Stimulated activated CD8-positive, alpha-beta memory T cell treated with anti-CD3 and anti-CD28 coated beads, Interleukin-4, amount 100 ng/mL, for 1 hour (primary cell): ENCODE data around the gene CCDC50.

Experiments used
- DNase-seq, 2 donors: peaks; one replicate each; pipeline ENCODE4 v3.0.0-alpha.2; 2020; ENCODE audit warnings: low read depth in 2 of 2, low spot score in 1 of 2

CCDC50 gene

GRCh38 chr3:191376516-191377141, 47.4 kb downstream of the CCDC50 start:
- DNase-seq = no peak

- DNase-seq = no peak
Observed at GRCh38 chr3:191378142-191378812, 49.1 kb downstream of the CCDC50 start.

GRCh38 chr3:191379446-191379845, 50.3 kb downstream of the CCDC50 start:
- no peak for DNase-seq

GRCh38 chr3:191380001-191380400, 50.8 kb downstream of the CCDC50 start:
- DNase-seq = no peak

GRCh38 chr3:191381303-191381702, 52.1 kb downstream of the CCDC50 start:
- no peak for DNase-seq

GRCh38 chr3:191382661-191383060, 53.5 kb downstream of the CCDC50 start:
- no peak for DNase-seq

- no peak for DNase-seq
Observed at GRCh38 chr3:191383124-191383523, 53.9 kb downstream of the CCDC50 start.

- DNase-seq = no peak
Observed at GRCh38 chr3:191385101-191385500, 55.9 kb downstream of the CCDC50 start.

- no peak for DNase-seq
Observed at GRCh38 chr3:191387441-191388077, 58.4 kb downstream of the CCDC50 start.

GRCh38 chr3:191388823-191389222, 59.6 kb downstream of the CCDC50 start:
- DNase-seq = no peak

GRCh38 chr3:191390580-191390979, 61.4 kb downstream of the CCDC50 start:
- no peak for DNase-seq

GRCh38 chr3:191391861-191392808, 62.9 kb downstream of the CCDC50 start:
- DNase-seq = no peak

- DNase-seq = no peak
Observed at GRCh38 chr3:191393146-191393545, 64.0 kb downstream of the CCDC50 start.

- DNase-seq = no peak
Observed at GRCh38 chr3:191397771-191398170, 68.6 kb downstream of the CCDC50 start.

- no peak for DNase-seq
Observed at GRCh38 chr3:191398607-191399006, 69.4 kb downstream of the CCDC50 start.

- DNase-seq = no peak
Observed at GRCh38 chr3:191399918-191400317, 70.7 kb downstream of the CCDC50 start.

- no peak for DNase-seq
Observed at GRCh38 chr3:191401775-191402357, 72.7 kb downstream of the CCDC50 start.

- no peak for DNase-seq
Observed at GRCh38 chr3:191409791-191410359, 80.7 kb downstream of the CCDC50 start.

GRCh38 chr3:191412759-191413158, 83.6 kb downstream of the CCDC50 start:
- no peak for DNase-seq

- no peak for DNase-seq
Observed at GRCh38 chr3:191414286-191414685, 85.1 kb downstream of the CCDC50 start.

- DNase-seq = no peak
Observed at GRCh38 chr3:191414732-191415131, 85.5 kb downstream of the CCDC50 start.
